Esophagus muscularis mucosa (tissue), 4 donors: ENCODE results near the gene NXT1.

Source experiments
- EP300 ChIP-seq: sonication (generic); formaldehyde crosslinking; IDR thresholded peaks from one replicate; pipeline ENCODE4 v1.6.1; 2017; ENCODE audit warnings: antibody characterized with exemption
- POLR2A ChIP-seq: fragments of 450-650 bp; IDR thresholded peaks from one replicate; pipeline ENCODE4 v1.6.1; 2017; ENCODE audit warnings: antibody characterized with exemption, moderate library complexity, mild to moderate bottlenecking, low read depth
- POLR2AphosphoS5 ChIP-seq, 2 donors: sonication (generic); formaldehyde crosslinking; IDR thresholded peaks; one replicate each; pipeline ENCODE4 v1.6.1; 2017; ENCODE audit warnings: antibody characterized with exemption in 2 of 2
- TF ChIP-seq, protein P1 (sequence below), 3 experiments: fragments of 200-600 bp in 2 of 3; fragments of 450-650 bp in 1 of 3; sonication (generic) in 2 of 3; IDR thresholded peaks; one replicate each; pipeline ENCODE4 v1.5.1; 2017 to 2019; ENCODE audit warnings: antibody characterized with exemption in 3 of 3, mild to moderate bottlenecking in 2 of 3, moderate library complexity in 1 of 3

DNA sequence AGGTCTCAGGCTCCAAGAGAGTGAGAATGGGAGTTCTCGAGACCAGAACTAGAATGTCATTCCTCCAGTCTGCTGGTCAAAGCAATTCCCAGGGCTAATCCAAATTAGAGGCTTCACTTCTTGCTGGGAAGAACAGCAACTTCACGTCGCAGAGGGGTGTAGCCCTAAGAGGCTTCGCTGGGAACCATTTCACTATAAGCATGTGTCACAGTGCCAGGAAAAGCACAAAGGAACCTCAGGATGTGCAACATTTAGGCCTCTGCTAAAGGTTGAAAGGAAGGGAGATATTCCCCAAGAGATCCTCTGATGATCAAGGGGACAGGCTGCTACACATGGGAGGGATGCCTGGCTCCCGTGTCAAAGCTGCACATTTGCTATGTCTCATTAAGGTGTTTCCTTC is 35.9 kb upstream of the NXT1 start:
- TF ChIP-seq, protein P1, sequence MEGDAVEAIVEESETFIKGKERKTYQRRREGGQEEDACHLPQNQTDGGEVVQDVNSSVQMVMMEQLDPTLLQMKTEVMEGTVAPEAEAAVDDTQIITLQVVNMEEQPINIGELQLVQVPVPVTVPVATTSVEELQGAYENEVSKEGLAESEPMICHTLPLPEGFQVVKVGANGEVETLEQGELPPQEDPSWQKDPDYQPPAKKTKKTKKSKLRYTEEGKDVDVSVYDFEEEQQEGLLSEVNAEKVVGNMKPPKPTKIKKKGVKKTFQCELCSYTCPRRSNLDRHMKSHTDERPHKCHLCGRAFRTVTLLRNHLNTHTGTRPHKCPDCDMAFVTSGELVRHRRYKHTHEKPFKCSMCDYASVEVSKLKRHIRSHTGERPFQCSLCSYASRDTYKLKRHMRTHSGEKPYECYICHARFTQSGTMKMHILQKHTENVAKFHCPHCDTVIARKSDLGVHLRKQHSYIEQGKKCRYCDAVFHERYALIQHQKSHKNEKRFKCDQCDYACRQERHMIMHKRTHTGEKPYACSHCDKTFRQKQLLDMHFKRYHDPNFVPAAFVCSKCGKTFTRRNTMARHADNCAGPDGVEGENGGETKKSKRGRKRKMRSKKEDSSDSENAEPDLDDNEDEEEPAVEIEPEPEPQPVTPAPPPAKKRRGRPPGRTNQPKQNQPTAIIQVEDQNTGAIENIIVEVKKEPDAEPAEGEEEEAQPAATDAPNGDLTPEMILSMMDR (IDR thresholded peaks at IDR 0.05): no peak
- TF ChIP-seq POLR2A (no peak), POLR2AphosphoS5 (IDR thresholded peaks at IDR 0.05) (no peak), EP300 (no peak)
